Measurements from ENCODE around the gene CADPS2.

Gene CADPS2

GRCh38 chr7:122306320-122307227 lies 579.7 kb downstream of the CADPS2 start:
- no peak for DNase-seq (ENCODE audit: low read depth, low spot score)
- no peak overlapping the region for H3K4me3 ChIP-seq (ENCODE audit: low read depth, low read length)
- no peak for TF ChIP-seq CTCF (IDR thresholded peaks at IDR 0.05; ENCODE audit: low read depth, low read length)
- in situ Hi-C loops (cut with HindIII; ENCODE audit: low sequenced_read_pairs) = no loop called here

- DNase-seq (ENCODE audit: low read depth, low spot score) = peak; percentile 33
- in situ Hi-C loops (cut with HindIII; ENCODE audit: low sequenced_read_pairs) = no loop called here
Measured at GRCh38 chr7:122305475-122306319, 580.6 kb downstream of the CADPS2 start.

GRCh38 chr7:122304996-122305421 lies 581.3 kb downstream of the CADPS2 start:
- no peak for DNase-seq (ENCODE audit: low read depth, low spot score)
- in situ Hi-C loops (cut with HindIII; ENCODE audit: low sequenced_read_pairs) = no loop called here
- no peak for TF ChIP-seq CTCF (IDR thresholded peaks at IDR 0.05; ENCODE audit: low read depth, low read length)
- no peak overlapping the region for H3K4me3 ChIP-seq (ENCODE audit: low read depth, low read length)

More at GRCh38 chr7:122305475-122306319, 580.6 kb downstream of the CADPS2 start:
- TF ChIP-seq CTCF (IDR thresholded peaks at IDR 0.05; ENCODE audit: low read depth, low read length) = no peak
- H3K4me3 ChIP-seq (ENCODE audit: low read depth, low read length) = no peak overlapping the region

- no peak for DNase-seq (ENCODE audit: low read depth, low spot score)
- in situ Hi-C loops (cut with HindIII; ENCODE audit: low sequenced_read_pairs) = no loop called here
- no peak within 1 kb of the TSS for H3K4me3 ChIP-seq (ENCODE audit: low read depth, low read length)
- TF ChIP-seq CTCF (IDR thresholded peaks at IDR 0.05; ENCODE audit: low read depth, low read length) = no peak
Measured at GRCh38 chr7:122304319-122304975, 581.8 kb downstream of the CADPS2 start, which contains the start of gene FEZF1. FEZF1 (minus strand) TSS chr7:122304750; CDS start chr7:122304437, 313 bp downstream.

GRCh38 chr7:122303531-122304318 lies 582.5 kb downstream of the CADPS2 start:
- no peak overlapping the region for H3K4me3 ChIP-seq (ENCODE audit: low read depth, low read length)
- in situ Hi-C loops (cut with HindIII; ENCODE audit: low sequenced_read_pairs) = no loop called here
- TF ChIP-seq CTCF (IDR thresholded peaks at IDR 0.05; ENCODE audit: low read depth, low read length) = no peak
- DNase-seq (ENCODE audit: low read depth, low spot score) = no peak
